OCI-LY1 (cell line): ENCODE measurements around the gene GRM7.

Experiments used
- H2AFZ ChIP-seq: fragments of 200-600 bp; sonication (generic), shearing (Covaris generic); 2 replicates; pipeline ENCODE4 v1.6.0; 2014; ENCODE audit warnings: antibody characterized with exemption, mild to moderate bottlenecking, low read length
- H3F3A ChIP-seq: fragments of 200-600 bp; sonication (generic), shearing (Covaris generic); 2 replicates; pipeline ENCODE4 v1.6.0; 2014; ENCODE audit warnings: mild to moderate bottlenecking, antibody characterized with exemption, low read length, moderate library complexity; ENCODE audit not compliant: insufficient read depth
- H3K27ac ChIP-seq: fragments of 200-600 bp; sonication (generic); 2 replicates; pipeline ENCODE4 v1.5.1; 2014; ENCODE audit warnings: low read length, mixed run types, mild to moderate bottlenecking, low read depth; ENCODE audit not compliant: poor library complexity, severe bottlenecking
- H3K27me3 ChIP-seq: fragments of 200-600 bp; sonication (generic); 2 replicates; pipeline ENCODE4 v1.6.0; 2014; ENCODE audit warnings: antibody characterized with exemption, mild to moderate bottlenecking, low read length, moderate library complexity; ENCODE audit not compliant: insufficient read depth
- H3K36me3 ChIP-seq: fragments of 200-600 bp; sonication (generic); 2 replicates; pipeline ENCODE4 v1.6.1; 2014; ENCODE audit warnings: mild to moderate bottlenecking, antibody characterized with exemption, low read length, moderate library complexity, mixed read lengths; ENCODE audit not compliant: insufficient read depth
- H3K4me1 ChIP-seq: fragments of 200-600 bp; sonication (generic); 2 replicates; pipeline ENCODE4 v1.5.1; 2014; ENCODE audit warnings: mild to moderate bottlenecking, low read length, moderate library complexity; ENCODE audit not compliant: insufficient read depth, severe bottlenecking
- H3K4me2 ChIP-seq: fragments of 200-600 bp; sonication (generic), shearing (Covaris generic); 2 replicates; pipeline ENCODE4 v1.6.1; 2014; ENCODE audit warnings: low read length
- H3K4me3 ChIP-seq: fragments of 200-600 bp; sonication (generic); 2 replicates; pipeline ENCODE4 v1.5.1; 2014; ENCODE audit warnings: low read length, low read depth, mild to moderate bottlenecking, mixed read lengths; ENCODE audit not compliant: poor library complexity, severe bottlenecking
- H3K79me2 ChIP-seq: fragments of 200-600 bp; shearing (Covaris generic); 2 replicates; pipeline ENCODE4 v1.6.1; 2016; ENCODE audit warnings: mixed run types, low read length, mixed read lengths; ENCODE audit not compliant: insufficient read depth
- H3K9ac ChIP-seq: fragments of 200-600 bp; sonication (generic), shearing (Covaris generic); 2 replicates; pipeline ENCODE4 v1.6.1; 2014; ENCODE audit warnings: mild to moderate bottlenecking, low read length, mixed read lengths
- H3K9me2 ChIP-seq: fragments of 200-600 bp; sonication (generic), shearing (Covaris generic); 2 replicates; pipeline ENCODE4 v1.6.1; 2014; ENCODE audit warnings: low read depth, mild to moderate bottlenecking, low read length, mixed read lengths
- H3K9me3 ChIP-seq: fragments of 200-600 bp; shearing (Covaris generic); 2 replicates; pipeline ENCODE4 v1.6.1; 2014; ENCODE audit warnings: low read length, mixed read lengths
- H4K20me1 ChIP-seq: fragments of 200-600 bp; sonication (generic), shearing (Covaris generic); 2 replicates; pipeline ENCODE4 v1.6.0; 2016; ENCODE audit warnings: mild to moderate bottlenecking, low read length; ENCODE audit not compliant: insufficient read depth
- EZH2 ChIP-seq: fragments of 200-600 bp; sonication (generic), shearing (Covaris generic); IDR thresholded peaks from 2 replicates; pipeline ENCODE4 v1.8.0; 2017; ENCODE audit warnings: borderline replicate concordance, mixed run types, mild to moderate bottlenecking, antibody characterized with exemption, low read length, moderate library complexity, mixed read lengths
- TF ChIP-seq, protein P1 (sequence below): fragments of 200-600 bp; sonication (generic), shearing (Covaris generic); IDR thresholded peaks from 2 replicates; pipeline ENCODE4 v1.5.1; 2017; ENCODE audit warnings: mild to moderate bottlenecking, antibody characterized with exemption, low read length, moderate library complexity, mixed read lengths

Gene GRM7

DNA sequence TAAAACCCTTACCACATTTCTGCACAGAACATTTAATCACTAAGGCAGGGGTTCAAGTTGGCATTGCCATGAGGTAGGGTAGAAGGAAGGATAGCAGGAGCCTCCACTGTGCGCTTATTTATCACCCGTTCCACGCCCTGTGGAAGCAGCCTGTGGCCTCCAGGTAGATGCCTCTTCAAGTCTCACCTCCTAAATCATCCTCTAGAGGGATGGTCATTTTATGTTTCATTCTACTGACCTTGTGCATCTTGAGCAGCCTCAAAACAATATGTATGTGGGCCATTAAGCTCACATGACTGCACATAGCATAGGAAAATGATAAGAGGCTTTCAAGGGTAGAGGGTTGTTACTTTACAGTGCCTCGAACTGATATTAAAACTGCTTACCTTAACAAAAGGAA, 546.2 kb downstream of the GRM7 start:
- no peaks in the 10 kb centered on the region for H3F3A ChIP-seq
- no peak for TF ChIP-seq EZH2
- TF ChIP-seq, protein P1, sequence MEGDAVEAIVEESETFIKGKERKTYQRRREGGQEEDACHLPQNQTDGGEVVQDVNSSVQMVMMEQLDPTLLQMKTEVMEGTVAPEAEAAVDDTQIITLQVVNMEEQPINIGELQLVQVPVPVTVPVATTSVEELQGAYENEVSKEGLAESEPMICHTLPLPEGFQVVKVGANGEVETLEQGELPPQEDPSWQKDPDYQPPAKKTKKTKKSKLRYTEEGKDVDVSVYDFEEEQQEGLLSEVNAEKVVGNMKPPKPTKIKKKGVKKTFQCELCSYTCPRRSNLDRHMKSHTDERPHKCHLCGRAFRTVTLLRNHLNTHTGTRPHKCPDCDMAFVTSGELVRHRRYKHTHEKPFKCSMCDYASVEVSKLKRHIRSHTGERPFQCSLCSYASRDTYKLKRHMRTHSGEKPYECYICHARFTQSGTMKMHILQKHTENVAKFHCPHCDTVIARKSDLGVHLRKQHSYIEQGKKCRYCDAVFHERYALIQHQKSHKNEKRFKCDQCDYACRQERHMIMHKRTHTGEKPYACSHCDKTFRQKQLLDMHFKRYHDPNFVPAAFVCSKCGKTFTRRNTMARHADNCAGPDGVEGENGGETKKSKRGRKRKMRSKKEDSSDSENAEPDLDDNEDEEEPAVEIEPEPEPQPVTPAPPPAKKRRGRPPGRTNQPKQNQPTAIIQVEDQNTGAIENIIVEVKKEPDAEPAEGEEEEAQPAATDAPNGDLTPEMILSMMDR: no peak
- no peaks in the 10 kb centered on the region for H3K79me2 ChIP-seq

DNA sequence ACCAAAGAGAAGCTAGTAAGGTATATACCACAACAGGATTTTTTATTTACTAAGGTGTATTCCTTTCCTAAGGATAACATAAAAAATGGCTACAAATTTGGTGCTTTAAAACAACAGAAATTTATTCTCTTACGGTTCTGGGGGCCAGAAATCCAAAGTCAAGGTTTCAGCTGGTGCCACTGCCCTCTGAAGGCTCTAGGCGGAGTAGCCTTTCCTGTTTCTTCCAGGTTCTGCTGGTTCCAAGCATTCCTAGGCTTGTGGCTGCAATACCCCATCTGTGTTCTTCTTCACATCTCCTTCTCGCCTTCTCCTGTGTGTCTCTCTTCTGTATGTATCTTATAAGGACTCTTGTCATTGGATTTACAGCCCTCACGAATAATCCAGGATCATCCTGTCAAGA, 549.9 kb downstream of the GRM7 start:
- H3K27ac ChIP-seq: no peak overlapping the region
- H3K27me3 ChIP-seq: no peaks in the 10 kb centered on the region
- no peaks in the 10 kb centered on the region for H3K79me2 ChIP-seq

More for the DNA sequence above, 546.2 kb downstream of the GRM7 start:
- H3K4me1 ChIP-seq: no peaks in the 10 kb centered on the region
- H3K9me3 ChIP-seq: no peaks in the 10 kb centered on the region
- no peaks in the 10 kb centered on the region for H3K36me3 ChIP-seq
- H3K9ac ChIP-seq: no peak overlapping the region
- no peaks in the 10 kb centered on the region for H3K27me3 ChIP-seq
- no peak overlapping the region for H3K4me3 ChIP-seq
- no peak overlapping the region for H3K4me2 ChIP-seq
- no peaks in the 10 kb centered on the region for H4K20me1 ChIP-seq
- no peak overlapping the region for H2AFZ ChIP-seq
- no peaks in the 10 kb centered on the region for H3K9me2 ChIP-seq
- H3K27ac ChIP-seq: no peak overlapping the region

DNA sequence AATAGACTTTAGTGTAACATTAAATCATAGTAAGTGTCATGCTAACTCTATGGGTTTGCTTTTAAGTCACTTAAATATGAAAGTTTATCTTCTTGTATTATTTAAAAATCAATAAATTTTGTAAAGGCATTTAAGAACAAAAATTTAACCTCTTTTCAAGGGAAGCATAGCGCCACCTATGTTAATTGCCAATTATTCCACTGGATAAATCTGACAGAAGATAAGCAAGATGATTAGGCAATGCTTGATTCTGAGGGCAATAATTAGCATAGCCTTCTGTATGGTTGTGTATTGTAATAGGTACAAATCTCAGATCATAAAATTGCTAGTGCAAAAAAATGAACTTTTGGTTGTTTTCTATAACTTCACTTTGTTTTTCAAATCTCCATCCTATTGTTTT, 560.1 kb downstream of the GRM7 start:
- no peaks in the 10 kb centered on the region for H3K36me3 ChIP-seq
- H4K20me1 ChIP-seq: no peaks in the 10 kb centered on the region
- H3F3A ChIP-seq: no peaks in the 10 kb centered on the region
- no peaks in the 10 kb centered on the region for H3K4me1 ChIP-seq
- no peak overlapping the region for H2AFZ ChIP-seq
- no peaks in the 10 kb centered on the region for H3K79me2 ChIP-seq
- no peaks in the 10 kb centered on the region for H3K9me2 ChIP-seq
- TF ChIP-seq, protein P1: peak; percentile 22; the same call in 1 of the 2 replicates
- TF ChIP-seq EZH2: no peak
- H3K9ac ChIP-seq: no peak overlapping the region
- no peaks in the 10 kb centered on the region for H3K27me3 ChIP-seq
- H3K4me3 ChIP-seq: no peak overlapping the region
- no peak overlapping the region for H3K4me2 ChIP-seq
- H3K27ac ChIP-seq: no peak overlapping the region
- no peaks in the 10 kb centered on the region for H3K9me3 ChIP-seq

More for the DNA sequence above, 549.9 kb downstream of the GRM7 start:
- H3K9me3 ChIP-seq: no peaks in the 10 kb centered on the region
- H3K4me3 ChIP-seq: no peak overlapping the region
- no peaks in the 10 kb centered on the region for H3K36me3 ChIP-seq
- TF ChIP-seq, protein P1: no peak
- TF ChIP-seq EZH2: no peak
- no peaks in the 10 kb centered on the region for H4K20me1 ChIP-seq
- no peaks in the 10 kb centered on the region for H3F3A ChIP-seq
- no peak overlapping the region for H2AFZ ChIP-seq
- no peak overlapping the region for H3K4me2 ChIP-seq
- H3K4me1 ChIP-seq: no peaks in the 10 kb centered on the region
- no peaks in the 10 kb centered on the region for H3K9me2 ChIP-seq
- no peak overlapping the region for H3K9ac ChIP-seq
